ENCODE data around the gene GATA2.

Gene GATA2

GRCh38 chr3:128473180-128473519, 19.9 kb downstream of the GATA2 start:
- no peak for DNase-seq (ENCODE audit: low read depth, low spot score)
- ChIA-PET CTCF (no interaction called here), POLR2A (no interaction called here)
- TF ChIP-seq CTCF (IDR thresholded peaks at IDR 0.05; ENCODE audit: insufficient read depth, low read length, missing control alignments): no peak
- no peak overlapping the region for H3K4me3 ChIP-seq (ENCODE audit: low read depth, low read length)

GRCh38 chr3:128472449-128473179, 20.4 kb downstream of the GATA2 start:
- POLR2A ChIA-PET: no interaction called here
- CTCF ChIA-PET: interaction anchor here (0.7 to 0.9 kb wide), 2 partner anchors 48 to 145 kb away, joined by 3 read pairs; no protein-coding TSS in a partner anchor
- no peak for TF ChIP-seq CTCF (IDR thresholded peaks at IDR 0.05; ENCODE audit: insufficient read depth, low read length, missing control alignments)

GRCh38 chr3:128471720-128472119, 21.3 kb downstream of the GATA2 start:
- ChIA-PET POLR2A (no interaction called here), CTCF (no interaction called here)
- DNase-seq (ENCODE audit: low read depth, low spot score): no peak
- no peak for TF ChIP-seq CTCF (IDR thresholded peaks at IDR 0.05; ENCODE audit: insufficient read depth, low read length, missing control alignments)
- H3K4me3 ChIP-seq (ENCODE audit: low read depth, low read length): no peak overlapping the region

More at GRCh38 chr3:128472449-128473179, 20.4 kb downstream of the GATA2 start:
- no peak overlapping the region for H3K4me3 ChIP-seq (ENCODE audit: low read depth, low read length)
- DNase-seq (ENCODE audit: low read depth, low spot score): no peak

GRCh38 chr3:128471110-128471509, 21.9 kb downstream of the GATA2 start:
- no peak for TF ChIP-seq CTCF (IDR thresholded peaks at IDR 0.05; ENCODE audit: insufficient read depth, low read length, missing control alignments)
- no peak overlapping the region for H3K4me3 ChIP-seq (ENCODE audit: low read depth, low read length)
- ChIA-PET CTCF (no interaction called here), POLR2A (no interaction called here)
- DNase-seq (ENCODE audit: low read depth, low spot score): no peak

GRCh38 chr3:128470134-128470899, 22.7 kb downstream of the GATA2 start:
- ChIA-PET CTCF (no interaction called here), POLR2A (no interaction called here)
- DNase-seq (ENCODE audit: low read depth, low spot score): no peak
- TF ChIP-seq CTCF (IDR thresholded peaks at IDR 0.05; ENCODE audit: insufficient read depth, low read length, missing control alignments): no peak
- H3K4me3 ChIP-seq (ENCODE audit: low read depth, low read length): no peak overlapping the region

GRCh38 chr3:128469556-128469955, 23.4 kb downstream of the GATA2 start:
- no peak for TF ChIP-seq CTCF (IDR thresholded peaks at IDR 0.05; ENCODE audit: insufficient read depth, low read length, missing control alignments)
- no peak overlapping the region for H3K4me3 ChIP-seq (ENCODE audit: low read depth, low read length)
- CTCF ChIA-PET: no interaction called here
- DNase-seq (ENCODE audit: low read depth, low spot score): no peak
- POLR2A ChIA-PET: no interaction called here

Data from AG04449 (cell line).